Right lobe of liver (tissue), 4 donors: Measurements from ENCODE around the gene SUPT6H.

ENCODE experiments used
- CTCF ChIP-seq, 4 donors: fragments of 200-600 bp in 3 of 4; fragments of 450-650 bp in 1 of 4; IDR thresholded peaks; one replicate each; pipeline versions ENCODE4 v1.5.1 to v1.8.0; 2016 to 2022; ENCODE audit warnings: antibody characterized with exemption in 4 of 4, mild to moderate bottlenecking in 2 of 4
- POLR2A ChIP-seq: fragments of 450-650 bp; IDR thresholded peaks from one replicate; pipeline ENCODE4 v1.6.1; 2017; ENCODE audit warnings: antibody characterized with exemption, mild to moderate bottlenecking
- donor health status: DM: no; HTN: no; CAD: no.
- donor health status: DM: no; HTN: no; CAD: no.
- donor health status: DM: no; HTN: yes; CAD: no.

GRCh38 chr17:28616281-28616680, 45.7 kb upstream of the SUPT6H start:
- no peak for TF ChIP-seq CTCF (IDR thresholded peaks at IDR 0.05)
- TF ChIP-seq POLR2A, result no peak
